ENCODE measurements around the gene GP1BA. TPM values are rescaled to one million over a fixed set of nuclear protein-coding genes. Genes with fewer than 3 reads are reported as not detected.

Gene GP1BA
- total and polyA plus RNA-seq, 2 donors (not counting 1 experiment from before 2014, with no cell fraction given), result 0.06 TPM; not detected in 1

DNA sequence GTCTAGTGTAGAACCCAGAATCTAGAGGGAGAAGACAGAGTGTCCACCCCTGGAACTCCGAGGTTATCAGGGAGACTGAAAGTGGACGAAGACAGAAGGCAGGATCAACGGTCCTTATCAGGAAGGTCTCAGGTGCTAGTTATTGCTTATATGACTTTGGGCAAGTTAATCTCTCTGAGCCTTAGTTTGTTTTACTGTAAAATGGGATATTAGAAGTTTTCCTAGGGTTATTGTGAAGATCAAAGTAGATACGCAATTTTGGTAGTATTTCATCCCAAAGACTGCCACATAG lies 9.2 kb downstream of the GP1BA start:
- Mint-ChIP-seq H3K9me3 (ENCODE audit: insufficient read depth) (no peaks in the 10 kb centered on the region), H3K4me1 (peaks cover 71% of the 10 kb centered on the region), H3K27me3 (no peaks in the 10 kb centered on the region), H3K4me3 (peak overlapping the region; percentile 89), H3K27ac (peak overlapping the region; percentile 95)
- Histone ChIP-seq H4K20me1 (ENCODE audit: control insufficient read depth, insufficient read depth, low read length, poor library complexity, severe bottlenecking) (peaks cover 24% of the 10 kb centered on the region), H3K27me3 (replicated peaks in 1 of 4; ENCODE audit: control extremely low read depth in 1 of 4, control insufficient read depth in 3 of 4, insufficient read depth in 4 of 4, low read length in 3 of 4) (no peaks in the 10 kb centered on the region), H2AFZ (ENCODE audit: insufficient read depth, low read depth, low read length, poor library complexity, severe bottlenecking) (peak overlapping the region; percentile 78), H3K4me1 (ENCODE audit: control insufficient read depth in 2 of 2, insufficient read depth in 2 of 2, low read length in 2 of 2) (peaks cover 63 to 71% of the 10 kb centered on the region in 2 donors), H3K36me3 (replicated peaks in 1 of 2; ENCODE audit: control extremely low read depth in 1 of 2, control insufficient read depth in 1 of 2, extremely low read depth in 1 of 2, insufficient read depth in 2 of 2, low read length in 1 of 2) (peaks cover 0 to 56% of the 10 kb centered on the region in 2 experiments), H3K9ac (ENCODE audit: low read length) (peak overlapping the region; percentile 86), H3K4me3 (ENCODE audit: control extremely low read depth in 1 of 5, extremely low read depth in 1 of 5, insufficient read depth in 1 of 5, low read depth in 2 of 5, low read length in 4 of 5) (peak overlapping the region; percentile 83 to 100 (median 86)), H3K4me2 (replicated peaks; ENCODE audit: low read depth, low read length, poor library complexity, severe bottlenecking) (peak overlapping the region; percentile 99), H3K27ac (ENCODE audit: low read length in 2 of 2) (peak overlapping the region; percentile 84 to 87), H3K79me2 (ENCODE audit: control insufficient read depth, insufficient read depth, low read length) (peaks cover 60% of the 10 kb centered on the region), H3K9me3 (ENCODE audit: control extremely low read depth in 1 of 3, control insufficient read depth in 2 of 3, insufficient read depth in 1 of 3, low read length in 2 of 3) (no peaks in the 10 kb centered on the region)
- ATAC-seq (ENCODE audit: low read depth) (no peak), DNase-seq (no peak)
- POLR2A ChIA-PET, result interaction anchor here (2.5 to 2.6 kb wide), 2 partner anchors 26 to 46 kb away, joined by 11 to 25 read pairs; partner anchors contain the start of genes CAMTA2 and SPAG7
- intact Hi-C loops (cut with micrococcal nuclease), result loop anchor here (2.0 to 10.0 kb wide), 4 partner anchors 56 to 304 kb away; partner anchors contain the start of genes INCA1, KIF1C, PLD2 and ZNF594
- CTCF ChIA-PET, result no interaction called here
- 32% methylated on average over 3 of the region's 4 CpGs for WGBS (ENCODE audit: insufficient coverage)
- TF ChIP-seq EZH2 (IDR thresholded peaks at IDR 0.05; ENCODE audit: borderline replicate concordance, insufficient read depth, low read depth, low read length, poor library complexity, severe bottlenecking), result no peak
- TF ChIP-seq, protein P1, sequence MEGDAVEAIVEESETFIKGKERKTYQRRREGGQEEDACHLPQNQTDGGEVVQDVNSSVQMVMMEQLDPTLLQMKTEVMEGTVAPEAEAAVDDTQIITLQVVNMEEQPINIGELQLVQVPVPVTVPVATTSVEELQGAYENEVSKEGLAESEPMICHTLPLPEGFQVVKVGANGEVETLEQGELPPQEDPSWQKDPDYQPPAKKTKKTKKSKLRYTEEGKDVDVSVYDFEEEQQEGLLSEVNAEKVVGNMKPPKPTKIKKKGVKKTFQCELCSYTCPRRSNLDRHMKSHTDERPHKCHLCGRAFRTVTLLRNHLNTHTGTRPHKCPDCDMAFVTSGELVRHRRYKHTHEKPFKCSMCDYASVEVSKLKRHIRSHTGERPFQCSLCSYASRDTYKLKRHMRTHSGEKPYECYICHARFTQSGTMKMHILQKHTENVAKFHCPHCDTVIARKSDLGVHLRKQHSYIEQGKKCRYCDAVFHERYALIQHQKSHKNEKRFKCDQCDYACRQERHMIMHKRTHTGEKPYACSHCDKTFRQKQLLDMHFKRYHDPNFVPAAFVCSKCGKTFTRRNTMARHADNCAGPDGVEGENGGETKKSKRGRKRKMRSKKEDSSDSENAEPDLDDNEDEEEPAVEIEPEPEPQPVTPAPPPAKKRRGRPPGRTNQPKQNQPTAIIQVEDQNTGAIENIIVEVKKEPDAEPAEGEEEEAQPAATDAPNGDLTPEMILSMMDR (IDR thresholded peaks at IDR 0.05), result no peak

DNA sequence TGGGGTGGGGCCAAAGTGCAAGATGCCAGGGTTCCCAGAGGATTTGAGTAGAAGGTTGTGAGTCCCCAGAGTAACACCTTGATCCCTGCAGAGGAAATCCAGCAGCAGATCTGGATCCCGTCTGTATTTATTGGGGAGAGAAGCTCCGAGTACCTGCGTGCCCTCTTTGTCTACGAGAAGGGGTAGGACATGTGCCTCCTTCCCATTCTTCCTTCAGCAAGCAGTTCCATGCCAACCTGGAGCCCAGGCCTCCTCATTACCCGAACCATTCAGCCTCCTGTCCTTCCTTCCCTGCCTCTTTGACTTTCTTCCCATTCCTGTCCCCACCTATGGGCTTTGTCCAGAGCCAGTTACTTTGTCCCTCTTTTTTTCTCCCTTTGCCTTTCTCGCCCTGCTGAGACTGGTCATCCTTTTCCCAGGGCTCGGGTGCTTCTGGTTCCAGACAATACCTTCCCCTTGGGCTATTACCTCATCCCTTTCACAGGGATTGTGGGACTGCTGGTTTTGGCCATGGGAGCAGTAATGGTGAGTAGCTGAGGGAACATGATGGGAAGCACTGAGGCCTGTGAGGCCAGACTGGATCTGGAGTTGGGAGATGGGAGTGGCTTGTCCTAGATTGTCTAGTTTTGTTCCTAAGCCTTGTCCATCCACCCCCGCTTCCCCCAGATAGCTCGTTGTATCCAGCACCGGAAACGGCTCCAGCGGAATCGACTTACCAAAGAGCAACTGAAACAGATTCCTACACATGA lies 10.9 kb downstream of the GP1BA start:
- peaks cover 0 to 48% of the 10 kb centered on the region in 2 experiments for H3K36me3 ChIP-seq (replicated peaks in 1 of 2; ENCODE audit: control extremely low read depth in 1 of 2, control insufficient read depth in 1 of 2, extremely low read depth in 1 of 2, insufficient read depth in 2 of 2, low read length in 1 of 2)
- no peaks in the 10 kb centered on the region for H3K27me3 ChIP-seq (replicated peaks in 1 of 4; ENCODE audit: control extremely low read depth in 1 of 4, control insufficient read depth in 3 of 4, insufficient read depth in 4 of 4, low read length in 3 of 4)
- ATAC-seq (ENCODE audit: low read depth), result no peak
- no peak for DNase-seq
- peak overlapping the region; percentile 30 to 93 for H3K27ac ChIP-seq (ENCODE audit: low read length in 2 of 2)
- ChIA-PET CTCF (interaction anchor here (0.6 to 1.7 kb wide), 3 partner anchors 34 to 270 kb away, joined by 3 to 5 read pairs (median 3); no protein-coding TSS in a partner anchor), POLR2A (interaction anchor here (2.7 kb wide), 1 partner anchor 24 kb away, joined by 9 read pairs; the partner anchor contains the start of gene SPAG7)
- Mint-ChIP-seq H3K27ac (peak overlapping the region; percentile 95), H3K27me3 (no peaks in the 10 kb centered on the region), H3K4me1 (peaks cover 78% of the 10 kb centered on the region), H3K4me3 (peak overlapping the region; percentile 29), H3K9me3 (ENCODE audit: insufficient read depth) (no peaks in the 10 kb centered on the region)
- peak overlapping the region; percentile 98 for H3K4me2 ChIP-seq (replicated peaks; ENCODE audit: low read depth, low read length, poor library complexity, severe bottlenecking)
- intact Hi-C loops (cut with micrococcal nuclease), result loop anchor here (5.0 to 10.0 kb wide), 3 partner anchors 136 to 302 kb away; partner anchors contain the start of genes PLD2 and ZNF594
- no peak for TF ChIP-seq EZH2 (IDR thresholded peaks at IDR 0.05; ENCODE audit: borderline replicate concordance, insufficient read depth, low read depth, low read length, poor library complexity, severe bottlenecking)
- TF ChIP-seq, protein P1 (IDR thresholded peaks at IDR 0.05), result no peak
- H3K79me2 ChIP-seq (ENCODE audit: control insufficient read depth, insufficient read depth, low read length), result peaks cover 76% of the 10 kb centered on the region
- 96% methylated on average over 6 of the region's 13 CpGs for WGBS (ENCODE audit: insufficient coverage)
- H3K4me1 ChIP-seq (ENCODE audit: control insufficient read depth in 2 of 2, insufficient read depth in 2 of 2, low read length in 2 of 2), result peaks cover 68 to 80% of the 10 kb centered on the region in 2 donors
- peaks cover 39% of the 10 kb centered on the region for H4K20me1 ChIP-seq (ENCODE audit: control insufficient read depth, insufficient read depth, low read length, poor library complexity, severe bottlenecking)
- H2AFZ ChIP-seq (ENCODE audit: insufficient read depth, low read depth, low read length, poor library complexity, severe bottlenecking), result no peak overlapping the region
- no peak overlapping the region for H3K4me3 ChIP-seq (ENCODE audit: control extremely low read depth in 1 of 5, extremely low read depth in 1 of 5, insufficient read depth in 1 of 5, low read depth in 2 of 5, low read length in 4 of 5)
- no peak overlapping the region for H3K9ac ChIP-seq (ENCODE audit: low read length)
- no peaks in the 10 kb centered on the region for H3K9me3 ChIP-seq (ENCODE audit: control extremely low read depth in 1 of 3, control insufficient read depth in 2 of 3, insufficient read depth in 1 of 3, low read length in 2 of 3)

Measured in B cell (primary cell).